Sigmoid colon (tissue), 7 donors: ENCODE data around the gene NEK11. TPM values are rescaled to one million over a fixed set of nuclear protein-coding genes. Genes with fewer than 3 reads are reported as not detected.

Source experiments
- DNase-seq: peaks from one replicate; pipeline ENCODE4 v3.0.0-alpha.2; 2019
- H3K27ac ChIP-seq, 4 donors: fragments of 200-600 bp; sonication (generic); one replicate each; pipeline ENCODE4 v1.5.1; 2016 to 2019; ENCODE audit warnings: mild to moderate bottlenecking in 1 of 4
- H3K27me3 ChIP-seq, 3 donors: fragments of 200-600 bp; sonication (generic); one replicate each; pipeline ENCODE4 v1.5.1; 2019; ENCODE audit warnings: mild to moderate bottlenecking in 1 of 3
- H3K36me3 ChIP-seq, 4 donors: fragments of 200-600 bp; sonication (generic); one replicate each; pipeline ENCODE4 v1.5.1; 2016 to 2019
- H3K4me1 ChIP-seq, 4 donors: fragments of 200-600 bp; sonication (generic); one replicate each; pipeline ENCODE4 v1.5.1; 2017 to 2019
- H3K4me3 ChIP-seq, 4 donors: fragments of 200-600 bp; sonication (generic); one replicate each; pipeline ENCODE4 v1.5.1; 2017 to 2019; ENCODE audit warnings: mild to moderate bottlenecking in 2 of 4, moderate library complexity in 1 of 4
- H3K9me3 ChIP-seq, 4 donors: fragments of 200-600 bp in 3 of 4; sonication (generic) in 3 of 4; one replicate each; pipeline versions ENCODE4 v1.5.1 to v1.6.1; 2013 to 2019
- EP300 ChIP-seq, 4 donors: sonication (generic); formaldehyde crosslinking; IDR thresholded peaks; one replicate each; pipeline ENCODE4 v1.6.1; 2017; ENCODE audit warnings: antibody characterized with exemption in 4 of 4
- POLR2A ChIP-seq, 2 donors: fragments of 450-650 bp; IDR thresholded peaks; one replicate each; pipeline ENCODE4 v1.6.1; 2016; ENCODE audit warnings: antibody characterized with exemption in 2 of 2, mild to moderate bottlenecking in 2 of 2, moderate library complexity in 2 of 2
- POLR2AphosphoS5 ChIP-seq, 4 donors: sonication (generic); formaldehyde crosslinking; IDR thresholded peaks; one replicate each; pipeline ENCODE4 v1.6.1; 2017; ENCODE audit warnings: antibody characterized with exemption in 4 of 4
- WGBS, 2 donors: extraction: QIAGEN DNeasy Blood & Tissue Kit; methylation state at CpG; one replicate each; pipeline ENCODE4 v1.1.7; 2013; 5-methylcytosine and 5-hydroxymethylcytosine counted together
- intact Hi-C: fragments of 100-400 bp; cut with DNase I; formaldehyde crosslinking; loops from one replicate; pipeline ENCODE4 v1.15.1; 2023
- polyA plus RNA-seq, 3 donors: library from polyadenylated mRNA; stranded (reverse); fragments of 200-250 nt; gene quantifications; one replicate each; pipeline ENCODE4 v1.2.3, GENCODE V29; 2013
- total RNA-seq, 4 donors: library from RNA; depleted of rRNA; stranded (reverse); fragments of >200 nt; gene quantifications; one replicate each; pipeline ENCODE4 v1.1.0, GENCODE V29; 2016
- TF ChIP-seq, protein P1 (sequence below), 4 experiments: fragments of 450-650 bp in 3 of 4; fragments of 200-600 bp in 1 of 4; IDR thresholded peaks; one replicate each; pipeline ENCODE4 v1.5.1; 2016 to 2019; ENCODE audit warnings: antibody characterized with exemption in 4 of 4, mild to moderate bottlenecking in 3 of 4, moderate library complexity in 2 of 4
- donor health status: healthy with polysubstance abuse.
- donor health status: Bipolar disorder and iron deficiency.
- donor health status: healthy.

The NEK11 gene
- total and polyA plus RNA-seq, 7 donors: 1.6 to 12.2 (median 4.3) TPM

GRCh38 chr3:131109156-131109555 is 82.5 kb downstream of the NEK11 start:
- H3K9me3 ChIP-seq: no peaks in the 10 kb centered on the region
- H3K4me1 ChIP-seq: no peaks in the 10 kb centered on the region
- H3K27me3 ChIP-seq: no peaks in the 10 kb centered on the region
- no peak overlapping the region for H3K27ac ChIP-seq
- H3K4me3 ChIP-seq: no peak overlapping the region
- no peaks in the 10 kb centered on the region for H3K36me3 ChIP-seq
- intact Hi-C loops: no loop called here
- no peak for DNase-seq
- TF ChIP-seq, protein P1, sequence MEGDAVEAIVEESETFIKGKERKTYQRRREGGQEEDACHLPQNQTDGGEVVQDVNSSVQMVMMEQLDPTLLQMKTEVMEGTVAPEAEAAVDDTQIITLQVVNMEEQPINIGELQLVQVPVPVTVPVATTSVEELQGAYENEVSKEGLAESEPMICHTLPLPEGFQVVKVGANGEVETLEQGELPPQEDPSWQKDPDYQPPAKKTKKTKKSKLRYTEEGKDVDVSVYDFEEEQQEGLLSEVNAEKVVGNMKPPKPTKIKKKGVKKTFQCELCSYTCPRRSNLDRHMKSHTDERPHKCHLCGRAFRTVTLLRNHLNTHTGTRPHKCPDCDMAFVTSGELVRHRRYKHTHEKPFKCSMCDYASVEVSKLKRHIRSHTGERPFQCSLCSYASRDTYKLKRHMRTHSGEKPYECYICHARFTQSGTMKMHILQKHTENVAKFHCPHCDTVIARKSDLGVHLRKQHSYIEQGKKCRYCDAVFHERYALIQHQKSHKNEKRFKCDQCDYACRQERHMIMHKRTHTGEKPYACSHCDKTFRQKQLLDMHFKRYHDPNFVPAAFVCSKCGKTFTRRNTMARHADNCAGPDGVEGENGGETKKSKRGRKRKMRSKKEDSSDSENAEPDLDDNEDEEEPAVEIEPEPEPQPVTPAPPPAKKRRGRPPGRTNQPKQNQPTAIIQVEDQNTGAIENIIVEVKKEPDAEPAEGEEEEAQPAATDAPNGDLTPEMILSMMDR (IDR thresholded peaks at IDR 0.05): no peak
- no peak for TF ChIP-seq POLR2A (IDR thresholded peaks at IDR 0.05)
- TF ChIP-seq EP300 (IDR thresholded peaks at IDR 0.05): no peak
- TF ChIP-seq POLR2AphosphoS5 (IDR thresholded peaks at IDR 0.05): no peak

GRCh38 chr3:131110087-131110486 is 83.4 kb downstream of the NEK11 start:
- no peaks in the 10 kb centered on the region for H3K36me3 ChIP-seq
- no peak overlapping the region for H3K27ac ChIP-seq
- no peak for DNase-seq
- intact Hi-C loops: no loop called here
- no peaks in the 10 kb centered on the region for H3K4me1 ChIP-seq
- WGBS, 2 donors: 48 to 58% methylated on average over 1 of the region's 1 CpG
- no peaks in the 10 kb centered on the region for H3K27me3 ChIP-seq
- TF ChIP-seq, protein P1 (IDR thresholded peaks at IDR 0.05): no peak
- TF ChIP-seq EP300 (IDR thresholded peaks at IDR 0.05): no peak
- no peak for TF ChIP-seq POLR2AphosphoS5 (IDR thresholded peaks at IDR 0.05)
- no peak overlapping the region for H3K4me3 ChIP-seq
- H3K9me3 ChIP-seq: no peaks in the 10 kb centered on the region

GRCh38 chr3:131114256-131114655 is 87.6 kb downstream of the NEK11 start:
- DNase-seq: no peak
- H3K4me3 ChIP-seq: no peak overlapping the region
- 71 to 79% methylated on average over 3 of the region's 3 CpGs for WGBS, 2 donors
- peaks cover 0 to 2% (median 0%) of the 10 kb centered on the region in 4 donors for H3K9me3 ChIP-seq
- TF ChIP-seq, protein P1 (IDR thresholded peaks at IDR 0.05): no peak
- no peak for TF ChIP-seq POLR2AphosphoS5 (IDR thresholded peaks at IDR 0.05)
- TF ChIP-seq EP300 (IDR thresholded peaks at IDR 0.05): no peak
- TF ChIP-seq POLR2A (IDR thresholded peaks at IDR 0.05): no peak
- no peak overlapping the region for H3K27ac ChIP-seq
- H3K4me1 ChIP-seq: no peaks in the 10 kb centered on the region
- intact Hi-C loops: no loop called here
- no peaks in the 10 kb centered on the region for H3K27me3 ChIP-seq
- H3K36me3 ChIP-seq: no peaks in the 10 kb centered on the region

DNA sequence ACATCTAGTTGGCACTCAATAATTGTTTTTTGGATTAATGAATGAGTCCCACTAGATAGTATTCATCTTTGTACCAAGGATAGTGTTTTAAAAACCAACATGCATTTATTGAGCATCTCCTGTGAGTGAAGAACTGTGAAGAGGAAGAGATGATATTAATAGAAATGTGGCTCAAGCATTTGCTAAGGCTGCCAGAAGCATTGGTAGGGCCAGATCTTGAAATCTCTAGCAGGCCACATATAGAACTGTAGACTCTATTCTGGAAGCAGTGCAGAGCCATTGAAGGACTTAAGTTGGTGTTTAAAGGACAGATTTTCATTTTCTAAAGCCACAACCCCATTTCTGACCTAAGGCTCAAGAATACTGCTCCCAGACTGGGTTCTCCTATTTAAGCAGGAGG is 99.0 kb downstream of the NEK11 start:
- intact Hi-C loops: no loop called here
- Histone ChIP-seq H3K27me3 (no peaks in the 10 kb centered on the region), H3K9me3 (peaks cover 0 to 9% (median 1%) of the 10 kb centered on the region in 4 donors), H3K27ac (no peak overlapping the region), H3K4me3 (no peak overlapping the region), H3K4me1 (no peaks in the 10 kb centered on the region), H3K36me3 (no peaks in the 10 kb centered on the region)
- TF ChIP-seq POLR2A (IDR thresholded peaks at IDR 0.05) (no peak), EP300 (IDR thresholded peaks at IDR 0.05) (no peak), POLR2AphosphoS5 (IDR thresholded peaks at IDR 0.05) (no peak)
- TF ChIP-seq, protein P1 (IDR thresholded peaks at IDR 0.05): no peak
- no peak for DNase-seq

GRCh38 chr3:131140891-131141290 is 114.2 kb downstream of the NEK11 start:
- Histone ChIP-seq H3K4me1 (no peaks in the 10 kb centered on the region), H3K27me3 (no peaks in the 10 kb centered on the region), H3K27ac (no peak overlapping the region), H3K9me3 (no peaks in the 10 kb centered on the region), H3K4me3 (no peak overlapping the region), H3K36me3 (peaks cover 0 to 6% (median 0%) of the 10 kb centered on the region in 4 donors)
- no peak for DNase-seq
- TF ChIP-seq, protein P1 (IDR thresholded peaks at IDR 0.05): no peak
- no peak for TF ChIP-seq EP300 (IDR thresholded peaks at IDR 0.05)
- no peak for TF ChIP-seq POLR2A (IDR thresholded peaks at IDR 0.05)
- no peak for TF ChIP-seq POLR2AphosphoS5 (IDR thresholded peaks at IDR 0.05)
- 90 to 93% methylated on average over 1 of the region's 1 CpG for WGBS, 2 donors
- intact Hi-C loops: no loop called here
